Heart left ventricle (tissue), 13 donors: ENCODE results near the gene SEMA6A.

Experiments
- CTCF ChIP-seq, 12 donors: fragments of 200-600 bp; sonication (generic) in 4 of 12; IDR thresholded peaks; one replicate each; pipeline versions ENCODE4 v1.5.0 to v1.8.0; 2018 to 2022; ENCODE audit warnings: antibody characterized with exemption in 12 of 12, mild to moderate bottlenecking in 5 of 12
- POLR2A ChIP-seq, 2 donors: fragments of 450-650 bp; IDR thresholded peaks; one replicate each; pipeline ENCODE4 v1.6.1; 2017; ENCODE audit warnings: antibody characterized with exemption in 2 of 2, mild to moderate bottlenecking in 2 of 2, moderate library complexity in 2 of 2
- donor health status: ischemic (EF 13 %, LVEDD 7.1; RV severe dilation, severe dysfunction).
- donor health status: DM: no; HTN: yes; CAD: no.
- donor health status: DM: no; HTN: no; CAD: no.
- donor health status: ischemic (EF 25% LVEDD 6.9; RV normal size, moderate dysfunction).
- donor health status: ischemic (EF 25% LVEDD 5.7; RV mildly dilated, moderate dysfunction).
- donor health status: ischemic (EF 35%, LVEDD 5.7; RV mildly dilated, moderate dysfunction).
- donor health status: nonischemic (EF 11% LVEDD 7.7; RV severe dilation, severe dysfunction).
- donor health status: DM: yes; HTN: yes; CAD: no.
- donor health status: PGD.
- donor health status: ischemic (EF 29% LVEDD 5.4; RV normal size, mild dysfunction).
- donor health status: nonischemic (EF 23%, LVEDD 6.1; RV moderate dilation, normal function).

- TF ChIP-seq POLR2A (IDR thresholded peaks at IDR 0.05) (no peak), CTCF (IDR thresholded peaks at IDR 0.05) (no peak)
Observed at GRCh38 chr5:116454417-116454927, 120.2 kb downstream of the SEMA6A start.
